ENCODE data around the gene PRSS38.

Gene PRSS38

DNA sequence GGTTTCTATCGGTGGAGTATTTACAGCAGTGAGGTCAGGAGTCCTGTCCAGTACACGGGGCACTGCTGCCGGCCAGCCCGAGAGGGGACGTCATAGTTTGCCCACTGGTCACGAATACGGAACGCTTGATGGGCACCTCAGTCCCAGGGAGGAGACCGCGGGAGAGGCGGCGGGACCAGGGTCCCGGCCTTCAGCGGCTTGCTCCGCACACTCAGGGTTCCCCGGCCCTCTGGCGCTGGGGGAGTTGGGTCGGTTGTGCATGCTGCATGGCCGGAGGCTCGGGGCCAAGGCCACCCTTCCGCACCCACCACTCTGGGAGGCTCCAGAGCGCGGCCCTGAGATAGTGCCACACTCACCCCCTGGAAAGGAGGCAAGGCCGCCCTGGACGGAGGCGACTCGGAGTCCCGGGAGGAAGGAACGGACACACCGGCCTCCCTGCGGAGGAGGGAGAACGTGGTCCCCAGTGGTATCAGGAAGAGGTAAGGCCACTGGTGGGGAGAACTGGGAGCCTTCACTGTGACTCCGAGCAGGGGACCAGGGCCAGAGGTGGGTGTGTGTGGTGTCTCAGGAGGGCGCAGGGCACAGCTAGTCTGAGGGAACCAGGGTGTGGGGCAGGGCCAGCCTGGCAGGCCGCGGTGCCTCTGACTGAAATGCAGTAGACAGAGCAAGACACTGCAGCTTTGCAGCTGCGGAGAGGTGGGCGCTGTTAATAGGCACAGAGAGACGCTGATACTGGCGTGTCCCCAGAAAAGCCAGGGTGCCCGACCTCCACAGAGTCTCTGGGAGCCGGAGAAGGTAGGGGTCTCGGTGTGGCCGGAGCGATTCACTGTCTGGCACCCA lies 28.6 kb upstream of the PRSS38 start:
- no peak overlapping the region for H3K27ac Mint-ChIP-seq
- H3K9me3 Mint-ChIP-seq = no peaks in the 10 kb centered on the region
- peaks cover 10% of the 10 kb centered on the region for H3K4me1 Mint-ChIP-seq (ENCODE audit: low read depth)
- H3K27me3 Mint-ChIP-seq (ENCODE audit: low read depth) = no peaks in the 10 kb centered on the region
- peaks cover 6% of the 10 kb centered on the region for H3K36me3 Mint-ChIP-seq (ENCODE audit: low read depth)
- H3K4me3 Mint-ChIP-seq = peak overlapping the region; percentile 75

- no peaks in the 10 kb centered on the region for H3K27me3 Mint-ChIP-seq (ENCODE audit: low read depth)
- peaks cover 9% of the 10 kb centered on the region for H3K4me1 Mint-ChIP-seq (ENCODE audit: low read depth)
- H3K36me3 Mint-ChIP-seq (ENCODE audit: low read depth) = peaks cover 2% of the 10 kb centered on the region
- H3K4me3 Mint-ChIP-seq = peak overlapping the region; percentile 75
- peak overlapping the region; percentile 38 for H3K27ac Mint-ChIP-seq
- no peaks in the 10 kb centered on the region for H3K9me3 Mint-ChIP-seq
Observed at GRCh38 chr1:227787513-227788270, 27.8 kb upstream of the PRSS38 start.

GRCh38 chr1:227788271-227789083 lies 27.0 kb upstream of the PRSS38 start:
- Mint-ChIP-seq H3K4me1 (ENCODE audit: low read depth) (peaks cover 9% of the 10 kb centered on the region), H3K36me3 (ENCODE audit: low read depth) (peaks cover 2% of the 10 kb centered on the region), H3K4me3 (peak overlapping the region; percentile 82), H3K9me3 (no peaks in the 10 kb centered on the region), H3K27ac (no peak overlapping the region), H3K27me3 (ENCODE audit: low read depth) (no peaks in the 10 kb centered on the region)

GRCh38 chr1:227789084-227790033 lies 26.1 kb upstream of the PRSS38 start:
- peak overlapping the region; percentile 82 for H3K4me3 Mint-ChIP-seq
- peaks cover 2% of the 10 kb centered on the region for H3K36me3 Mint-ChIP-seq (ENCODE audit: low read depth)
- peaks cover 9% of the 10 kb centered on the region for H3K4me1 Mint-ChIP-seq (ENCODE audit: low read depth)
- H3K9me3 Mint-ChIP-seq = no peaks in the 10 kb centered on the region
- H3K27ac Mint-ChIP-seq = no peak overlapping the region
- H3K27me3 Mint-ChIP-seq (ENCODE audit: low read depth) = no peaks in the 10 kb centered on the region

GRCh38 chr1:227790034-227790400 lies 25.5 kb upstream of the PRSS38 start:
- peaks cover 9% of the 10 kb centered on the region for H3K4me1 Mint-ChIP-seq (ENCODE audit: low read depth)
- no peaks in the 10 kb centered on the region for H3K27me3 Mint-ChIP-seq (ENCODE audit: low read depth)
- no peak overlapping the region for H3K4me3 Mint-ChIP-seq
- H3K27ac Mint-ChIP-seq = no peak overlapping the region
- H3K9me3 Mint-ChIP-seq = no peaks in the 10 kb centered on the region
- H3K36me3 Mint-ChIP-seq (ENCODE audit: low read depth) = no peaks in the 10 kb centered on the region

- H3K27me3 Mint-ChIP-seq (ENCODE audit: low read depth) = no peaks in the 10 kb centered on the region
- H3K4me1 Mint-ChIP-seq (ENCODE audit: low read depth) = peaks cover 9% of the 10 kb centered on the region
- H3K4me3 Mint-ChIP-seq = no peak overlapping the region
- H3K36me3 Mint-ChIP-seq (ENCODE audit: low read depth) = no peaks in the 10 kb centered on the region
- no peaks in the 10 kb centered on the region for H3K9me3 Mint-ChIP-seq
- H3K27ac Mint-ChIP-seq = no peak overlapping the region
Observed at GRCh38 chr1:227790868-227791267, 24.6 kb upstream of the PRSS38 start.

DNA sequence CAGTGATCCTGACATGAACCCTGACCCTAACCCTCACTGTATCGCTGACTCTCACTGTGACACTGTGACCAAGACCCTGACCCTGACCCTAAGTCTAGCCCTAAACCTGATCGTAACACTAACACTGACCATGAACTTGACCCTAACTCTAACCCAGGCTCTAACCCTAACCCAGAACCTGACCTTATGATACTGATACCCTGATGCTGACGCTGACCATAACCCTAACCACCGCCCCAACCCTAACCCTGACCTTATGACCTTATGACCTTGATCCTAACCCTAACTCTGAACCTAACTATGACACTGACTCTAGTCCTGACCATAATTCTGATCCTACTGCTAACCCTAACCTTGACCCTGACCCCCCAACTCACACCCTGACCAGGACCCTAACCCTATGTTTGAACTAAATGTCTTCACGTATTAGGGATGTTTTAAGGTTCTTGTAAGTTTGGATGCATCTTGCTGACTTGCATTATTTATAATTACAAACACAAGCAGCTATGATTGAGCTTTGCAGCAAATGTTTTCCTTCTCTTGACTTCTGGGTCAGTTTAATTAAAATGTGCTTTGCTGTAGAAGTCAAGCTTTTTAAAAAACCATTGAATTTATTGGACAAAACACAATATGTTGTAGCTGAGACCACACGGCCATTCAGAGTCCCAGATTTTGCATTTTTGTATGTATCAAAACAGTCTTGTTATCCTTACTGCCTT lies 23.9 kb upstream of the PRSS38 start:
- Mint-ChIP-seq H3K4me3 (no peak overlapping the region), H3K36me3 (ENCODE audit: low read depth) (no peaks in the 10 kb centered on the region), H3K27ac (peak overlapping the region; percentile 16), H3K4me1 (ENCODE audit: low read depth) (peaks cover 9% of the 10 kb centered on the region), H3K9me3 (no peaks in the 10 kb centered on the region), H3K27me3 (ENCODE audit: low read depth) (no peaks in the 10 kb centered on the region)

- H3K27me3 Mint-ChIP-seq (ENCODE audit: low read depth) = no peaks in the 10 kb centered on the region
- no peak overlapping the region for H3K4me3 Mint-ChIP-seq
- peak overlapping the region; percentile 16 for H3K27ac Mint-ChIP-seq
- H3K9me3 Mint-ChIP-seq = no peaks in the 10 kb centered on the region
- H3K36me3 Mint-ChIP-seq (ENCODE audit: low read depth) = no peaks in the 10 kb centered on the region
- H3K4me1 Mint-ChIP-seq (ENCODE audit: low read depth) = peaks cover 4% of the 10 kb centered on the region
Observed at GRCh38 chr1:227792216-227793078, 23.0 kb upstream of the PRSS38 start.

- Mint-ChIP-seq H3K4me3 (no peak overlapping the region), H3K27ac (no peak overlapping the region)
Observed at GRCh38 chr1:227793079-227793947, 22.2 kb upstream of the PRSS38 start.

DNA sequence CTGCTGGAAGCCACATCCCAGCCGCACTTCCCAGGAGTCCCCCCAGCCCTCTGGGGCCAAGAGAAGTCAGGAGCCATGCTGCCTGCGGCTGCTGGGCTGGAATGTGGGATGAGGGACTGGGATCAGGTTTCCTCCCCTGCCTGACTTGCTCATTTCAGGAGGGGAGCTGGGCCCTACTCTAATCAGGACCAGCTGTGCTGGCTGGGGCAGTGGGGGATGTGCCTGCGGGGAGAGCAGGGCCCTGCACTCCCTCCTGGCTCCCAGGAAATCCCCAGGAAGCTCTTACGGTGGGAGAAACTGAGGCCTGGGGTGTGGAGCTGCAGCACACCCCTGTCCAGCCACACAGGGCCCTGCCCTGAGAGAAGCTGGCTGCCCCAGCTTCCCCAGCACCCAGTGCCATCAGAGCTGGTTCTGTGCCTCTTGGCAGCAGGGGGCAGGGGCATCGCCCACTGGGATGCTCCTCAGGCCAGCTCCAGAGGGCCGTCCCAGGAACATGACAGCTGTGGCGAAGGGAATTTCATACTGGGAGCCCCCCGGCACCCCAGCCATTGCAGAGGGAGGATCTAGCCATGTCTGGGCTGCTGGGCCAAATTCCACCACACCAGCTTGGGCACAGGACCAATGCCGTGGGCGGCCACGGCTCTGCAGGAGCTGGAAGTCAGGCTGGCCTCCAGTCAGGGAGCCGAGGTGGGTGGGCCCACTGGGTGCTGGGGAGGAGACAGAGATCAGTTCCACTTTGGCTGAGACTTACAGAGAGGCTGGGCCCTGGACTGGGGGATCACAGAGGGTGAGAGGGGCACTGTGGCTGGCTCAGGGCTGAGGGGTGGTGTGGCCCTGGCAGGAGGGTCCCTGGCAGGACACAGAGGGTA lies 21.3 kb upstream of the PRSS38 start:
- Mint-ChIP-seq H3K27me3 (ENCODE audit: low read depth) (no peaks in the 10 kb centered on the region), H3K36me3 (ENCODE audit: low read depth) (no peaks in the 10 kb centered on the region), H3K9me3 (no peaks in the 10 kb centered on the region), H3K4me3 (no peak overlapping the region), H3K4me1 (ENCODE audit: low read depth) (peaks cover 2% of the 10 kb centered on the region), H3K27ac (no peak overlapping the region)

More at GRCh38 chr1:227793079-227793947, 22.2 kb upstream of the PRSS38 start:
- peaks cover 4% of the 10 kb centered on the region for H3K4me1 Mint-ChIP-seq (ENCODE audit: low read depth)
- no peaks in the 10 kb centered on the region for H3K9me3 Mint-ChIP-seq
- no peaks in the 10 kb centered on the region for H3K27me3 Mint-ChIP-seq (ENCODE audit: low read depth)
- no peaks in the 10 kb centered on the region for H3K36me3 Mint-ChIP-seq (ENCODE audit: low read depth)

DNA sequence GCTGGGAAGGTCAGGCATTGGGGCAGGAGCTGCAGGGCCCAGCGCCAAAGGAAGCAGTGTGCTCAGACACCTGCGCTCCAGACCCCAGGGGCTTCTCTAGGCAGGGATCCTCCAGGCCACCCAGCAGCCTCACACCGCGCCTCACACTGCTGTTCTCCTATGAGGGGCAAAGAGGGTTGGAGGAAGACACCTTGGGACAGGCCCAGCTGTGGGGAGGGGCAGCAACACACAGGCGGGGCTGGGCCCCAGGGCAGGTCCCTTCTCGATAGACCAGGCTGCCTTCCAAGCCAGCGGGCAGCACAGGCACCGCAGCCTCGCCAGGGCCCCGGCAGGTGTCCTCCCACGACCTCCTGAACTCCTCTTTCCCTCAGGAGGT lies 20.7 kb upstream of the PRSS38 start:
- Mint-ChIP-seq H3K36me3 (ENCODE audit: low read depth) (no peaks in the 10 kb centered on the region), H3K27me3 (ENCODE audit: low read depth) (peaks cover 1% of the 10 kb centered on the region), H3K4me3 (no peak overlapping the region), H3K9me3 (no peaks in the 10 kb centered on the region), H3K27ac (no peak overlapping the region), H3K4me1 (ENCODE audit: low read depth) (peaks cover 2% of the 10 kb centered on the region)
